HepG2 (cell line): ENCODE measurements around the gene CASP5. TPM values are rescaled to one million over a fixed set of nuclear protein-coding genes. Genes with fewer than 3 reads are reported as not detected.
A peak's percentile ranks its signal among the peaks of the same experiment; 100 is the strongest.

Experiments used
- ATAC-seq: fragments of 200-7000 bp; cut with Tn5 transposase; 3 replicates; pipeline ENCODE4 v1.9.1; 2020; ENCODE audit warnings: mild to moderate bottlenecking, moderate library complexity
- BruUV-seq: library from RNA; stranded (reverse); fragments of 400-500 nt; replicated peaks from 2 replicates; lab custom pipeline; 2021; lab: Mats Ljungman, UMichigan
- CTCF ChIA-PET: fragments of 300-600 bp; formaldehyde crosslinking; extraction: SDS; loops from one replicate; lab custom pipeline; 2021; ENCODE audit warnings: low total read pairs, inconsistent platforms, low intra/inter-chr PET ratio; lab: Yijun Ruan, JAX
- POLR2A ChIA-PET: fragments of 350-600 bp; sonication (Branson Sonifier 250); formaldehyde crosslinking; loops from one replicate; lab custom pipeline; 2020; ENCODE audit warnings: antibody characterized with exemption, inconsistent platforms; lab: Yijun Ruan, JAX
- DNase-seq: peaks from one replicate; pipeline ENCODE4 v3.0.0-alpha.2; 2015; ENCODE audit warnings: low spot score
- FAIRE-seq: peaks from 3 replicates; lab custom pipeline; 2011; peaks lifted over from hg19 to GRCh38; lab: Jason Lieb, UNC
- H2AFZ ChIP-seq: one replicate; pipeline ENCODE4 v1.6.1; 2011; ENCODE audit warnings: low read length, inconsistent platforms
- H3K27ac ChIP-seq: fragments of 300-600 bp; 3 replicates; pipeline ENCODE4 v1.8.0; 2011; ENCODE audit warnings: mixed run types, mild to moderate bottlenecking, mixed read lengths, low read length, inconsistent platforms; ENCODE audit not compliant: insufficient read depth; ENCODE audit errors: extremely low read length
- H3K27me3 ChIP-seq, 2 experiments: fragments of 200-600 bp in 1 of 2; 2 replicates in 1 of 2; 3 replicates in 1 of 2; pipeline versions ENCODE4 v1.6.0 to v1.8.0; 2011; ENCODE audit warnings: low read length in 2 of 2, mild to moderate bottlenecking in 2 of 2, moderate library complexity in 2 of 2, inconsistent platforms in 1 of 2; ENCODE audit not compliant: insufficient read depth in 2 of 2, control insufficient read depth in 1 of 2
- H3K36me3 ChIP-seq, 2 experiments: fragments of 200-600 bp in 1 of 2; replicated peaks in 1 of 2; 2 replicates in 1 of 2; 3 replicates in 1 of 2; pipeline versions ENCODE4 v1.5.1 to v1.8.0; 2011; ENCODE audit warnings: low read length in 2 of 2, inconsistent platforms in 1 of 2; ENCODE audit not compliant: insufficient read depth in 2 of 2, control insufficient read depth in 1 of 2
- H3K4me1 ChIP-seq: 2 replicates; pipeline ENCODE4 v1.5.1; 2012; ENCODE audit warnings: low read length, inconsistent platforms; ENCODE audit not compliant: insufficient read depth
- H3K4me2 ChIP-seq: 2 replicates; pipeline ENCODE4 v1.6.0; 2011; ENCODE audit warnings: low read depth, low read length, inconsistent platforms
- H3K4me3 ChIP-seq, 3 experiments: fragments of 200-600 bp in 1 of 3; sonication (generic), shearing (Covaris generic) in 1 of 3; replicated peaks in 1 of 3; 2 replicates each; pipeline ENCODE4 v1.5.1; 2011 to 2016; ENCODE audit warnings: low read length in 3 of 3, inconsistent platforms in 2 of 3, low read depth in 2 of 3, mild to moderate bottlenecking in 2 of 3, control low read depth in 1 of 3, mixed read lengths in 1 of 3; ENCODE audit not compliant: insufficient read depth in 1 of 3
- H3K79me2 ChIP-seq: one replicate; pipeline ENCODE4 v1.6.1; 2011; ENCODE audit warnings: low read length, inconsistent platforms; ENCODE audit not compliant: insufficient read depth
- H3K9ac ChIP-seq: 2 replicates; pipeline ENCODE4 v1.6.0; 2011; ENCODE audit warnings: mild to moderate bottlenecking, low read depth, low read length, inconsistent platforms; ENCODE audit not compliant: insufficient read depth
- H3K9me3 ChIP-seq: 2 replicates; pipeline ENCODE4 v1.5.1; 2012; ENCODE audit warnings: mild to moderate bottlenecking, low read length
- H4K20me1 ChIP-seq: 2 replicates; pipeline ENCODE4 v1.6.0; 2011; ENCODE audit warnings: inconsistent platforms, mild to moderate bottlenecking, low read length, moderate library complexity; ENCODE audit not compliant: insufficient read depth
- DMAP1 ChIP-seq: IDR thresholded peaks from 2 replicates; pipeline ENCODE4 v1.6.1; 2016
- HNRNPK ChIP-seq: fragments of 200-400 bp; formaldehyde crosslinking; IDR thresholded peaks from 2 replicates; pipeline ENCODE4 v1.6.1; 2018; ENCODE audit warnings: low read length, low read depth, moderate library complexity, mild to moderate bottlenecking; ENCODE audit not compliant: poor library complexity, severe bottlenecking
- ISL2 ChIP-seq: sonication (generic); formaldehyde crosslinking; IDR thresholded peaks from 2 replicates; pipeline ENCODE4 v1.5.0; 2020; ENCODE audit warnings: missing genetic modification reagents
- JUN ChIP-seq: sonication (generic); formaldehyde crosslinking; IDR thresholded peaks from 2 replicates; pipeline ENCODE4 v1.4.0; 2020; ENCODE audit warnings: mild to moderate bottlenecking, missing genetic modification reagents
- KLF11 ChIP-seq: IDR thresholded peaks from 2 replicates; pipeline ENCODE4 v1.6.1; 2016; ENCODE audit warnings: missing compliant biosample characterization
- MED1 ChIP-seq: sonication (generic); formaldehyde crosslinking; IDR thresholded peaks from 2 replicates; pipeline ENCODE4 v1.4.0; 2020; ENCODE audit warnings: missing genetic modification reagents
- MLLT10 ChIP-seq: sonication (generic); formaldehyde crosslinking; IDR thresholded peaks from 2 replicates; pipeline ENCODE4 v1.4.0; 2020; ENCODE audit warnings: missing genetic modification reagents
- PITX1 ChIP-seq: sonication (generic); formaldehyde crosslinking; IDR thresholded peaks from 2 replicates; pipeline ENCODE4 v1.5.1; 2020; ENCODE audit warnings: mild to moderate bottlenecking, missing genetic modification reagents
- ZKSCAN5 ChIP-seq: sonication (generic); formaldehyde crosslinking; IDR thresholded peaks from 2 replicates; pipeline ENCODE4 v1.5.1; 2020; ENCODE audit warnings: mild to moderate bottlenecking, missing genetic modification reagents
- ZNF3 ChIP-seq: IDR thresholded peaks from 2 replicates; pipeline ENCODE4 v1.7.0; 2017; ENCODE audit warnings: inconsistent platforms
- ZNF331 ChIP-seq: sonication (generic); formaldehyde crosslinking; IDR thresholded peaks from 2 replicates; pipeline ENCODE4 v1.4.0; 2020; ENCODE audit warnings: missing genetic modification reagents
- ZNF407 ChIP-seq: sonication (generic); formaldehyde crosslinking; IDR thresholded peaks from one replicate; pipeline ENCODE4 v1.5.1; 2020; ENCODE audit warnings: mild to moderate bottlenecking, missing genetic modification reagents; ENCODE audit errors: not compliant biosample characterization
- ZNF773 ChIP-seq: sonication (generic); formaldehyde crosslinking; IDR thresholded peaks from 2 replicates; pipeline ENCODE4 v1.4.0; 2020; ENCODE audit warnings: missing genetic modification reagents, borderline replicate concordance
- WGBS: methylation state at CpG from one replicate; pipeline ENCODE4 v1.1.6; 2017; ENCODE audit warnings: low lambda C conversion rate; 5-methylcytosine and 5-hydroxymethylcytosine counted together
- in situ Hi-C: cut with HindIII; loops from 2 replicates; pipeline ENCODE4 v1.10.0; 2017; ENCODE audit warnings: low pct_unique_long_range_greater_than_20kb; ENCODE audit not compliant: extremely low pct_ligation_motif_present
- intact Hi-C: fragments of 100-400 bp; cut with micrococcal nuclease; formaldehyde crosslinking; loops from one replicate; pipeline ENCODE4 v1.10.0; 2022; ENCODE audit not compliant: unreplicated experiment
- polyA plus RNA-seq, 8 experiments: library from polyadenylated mRNA; depleted of rRNA in 3 of 8; stranded (reverse) in 7 of 8; unstranded in 1 of 8; fragments of >200 nt; fragmentation: Illumina TruSeq in 4 of 8; extraction: Trizol in 4 of 8; gene quantifications; 2 replicates each; pipeline versions ENCODE4 v1.2.1 to v1.2.3, GENCODE V29; 2011 to 2016; ENCODE audit warnings: low read depth in 4 of 8, missing spikeins in 1 of 8, mixed read lengths in 1 of 8; ENCODE audit not compliant: insufficient read depth in 1 of 8
- total RNA-seq, 5 experiments: library from RNA; depleted of rRNA; stranded (reverse); fragments of >200 nt; fragmentation: Illumina TruSeq; extraction: Trizol; gene quantifications; 2 replicates each; pipeline ENCODE4 v1.2.3, GENCODE V29; 2016; ENCODE audit warnings: low read depth in 1 of 5

The CASP5 gene
- total and polyA plus RNA-seq, 2 of the 13 experiments (the other 11 are each of a cell fraction or from before 2014, with no cell fraction given) = not detected

- TF ChIP-seq JUN (CRISPR knock-in tag) (no peak), ZNF773 (no peak), HNRNPK (no peak), PITX1 (CRISPR knock-in tag) (no peak), MED1 (0 out of 2 replicates have a peak, but pooled peaks have one; percentile 34), ZKSCAN5 (CRISPR knock-in tag) (no peak)
- TF ChIP-seq, all 625 proteins: peak for 46
Observed at GRCh38 chr11:104968355-104968855, 54.6 kb downstream of the CASP5 start, which contains the start of gene CASP4 (continued).

DNA sequence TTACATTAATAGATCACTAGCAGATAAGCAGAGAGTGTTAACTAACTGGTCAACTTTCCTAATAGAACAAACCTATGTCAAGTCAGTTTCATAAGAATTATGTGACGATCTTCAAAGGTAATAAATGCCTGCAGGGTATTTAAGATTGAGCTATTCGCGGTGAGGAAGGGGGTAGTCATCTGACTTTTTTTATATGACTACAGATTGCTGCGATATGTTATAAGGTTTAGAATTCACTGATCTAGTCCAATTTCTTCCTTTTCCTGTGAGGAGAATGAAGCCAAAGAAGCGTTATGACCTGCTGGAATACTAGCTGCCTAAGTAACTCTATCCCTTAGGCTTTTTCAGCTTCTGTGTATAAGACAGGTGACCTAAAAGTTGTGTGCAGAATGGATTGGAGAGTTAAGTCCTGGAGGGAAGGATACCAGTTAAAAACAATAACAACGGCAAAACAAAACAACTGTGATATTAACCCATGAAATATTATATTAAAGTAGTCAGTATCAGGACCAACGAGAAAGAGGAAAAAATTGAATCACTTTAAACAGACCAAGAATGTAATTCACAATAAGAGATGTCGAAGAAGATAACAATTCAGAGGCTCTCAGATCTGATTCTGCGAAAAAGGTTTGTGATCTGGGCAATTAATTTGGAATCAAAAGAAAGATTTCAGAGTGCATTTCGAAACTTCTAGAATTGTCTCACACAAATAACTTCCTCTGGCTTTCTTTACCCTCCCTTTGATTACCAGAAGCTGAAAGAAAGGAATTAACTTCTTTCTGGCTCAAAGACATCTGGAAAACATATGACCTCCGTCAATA, 55.2 kb downstream of the CASP5 start:
- H3K27me3 ChIP-seq = no peaks in the 10 kb centered on the region; a peak in 1 of 5 replicates
- CTCF ChIA-PET = no interaction called here
- H3K4me1 ChIP-seq = peaks cover 33% of the 10 kb centered on the region
- ATAC-seq = no peak
- H3K79me2 ChIP-seq = peaks cover 8% of the 10 kb centered on the region
- WGBS = 44% methylated on average over 11 of the region's 11 CpGs
- peak overlapping the region; percentile 79 for H3K9ac ChIP-seq
- BruUV-seq = TSS peak; percentile 73
- H3K27ac ChIP-seq = peak overlapping the region; percentile 72
- 0 out of 2 replicates have a peak, but pooled peaks cover 8% of the 10 kb centered on the region for H3K9me3 ChIP-seq
- no peaks in the 10 kb centered on the region for H3K36me3 ChIP-seq
- intact Hi-C loops (loop anchor here (2.0 kb wide), 3 partner anchors 37 to 235 kb away; no protein-coding TSS in a partner anchor), in situ Hi-C loops (no loop called here)
- DNase-seq = no peak
- TF ChIP-seq ZNF407 (CRISPR knock-in tag) (no peak), KLF11 (CRISPR knock-in tag) (0 out of 2 replicates have a peak, but pooled peaks have one; percentile 24), MLLT10 (no peak), ZNF3 (CRISPR knock-in tag) (no peak), ZNF331 (no peak), DMAP1 (CRISPR knock-in tag) (0 out of 2 replicates have a peak, but pooled peaks have one; percentile 25), ISL2 (CRISPR knock-in tag) (0 out of 2 replicates have a peak, but pooled peaks have one; percentile 9)
- no peak for FAIRE-seq
- no peaks in the 10 kb centered on the region for H4K20me1 ChIP-seq
- POLR2A ChIA-PET = interaction anchor here (1.0 to 2.5 kb wide), 6 partner anchors 10 to 234 kb away, joined by 3 to 9 read pairs (median 6); no protein-coding TSS in a partner anchor
- H3K4me3 ChIP-seq = peak overlapping the region; percentile 67 to 84 (median 78); a peak in 5 of 6 replicates
- H2AFZ ChIP-seq = peak overlapping the region; percentile 92
- H3K4me2 ChIP-seq = peak overlapping the region; percentile 76
